GM03348 (cell line): ENCODE data around the gene EFEMP2.
"Not testable (repeated sequence)": the region's sequence is repeated elsewhere in the genome, so short reads cannot be mapped to it uniquely, and the experiment has no call there.

Experiments
- DNase-seq: peaks from one replicate; pipeline ENCODE4 v3.0.0; 2012; ENCODE audit warnings: low spot score

Gene EFEMP2

GRCh38 chr11:65854852-65855837 is 17.5 kb downstream of the EFEMP2 start:
- peak; percentile 1 for DNase-seq

DNA sequence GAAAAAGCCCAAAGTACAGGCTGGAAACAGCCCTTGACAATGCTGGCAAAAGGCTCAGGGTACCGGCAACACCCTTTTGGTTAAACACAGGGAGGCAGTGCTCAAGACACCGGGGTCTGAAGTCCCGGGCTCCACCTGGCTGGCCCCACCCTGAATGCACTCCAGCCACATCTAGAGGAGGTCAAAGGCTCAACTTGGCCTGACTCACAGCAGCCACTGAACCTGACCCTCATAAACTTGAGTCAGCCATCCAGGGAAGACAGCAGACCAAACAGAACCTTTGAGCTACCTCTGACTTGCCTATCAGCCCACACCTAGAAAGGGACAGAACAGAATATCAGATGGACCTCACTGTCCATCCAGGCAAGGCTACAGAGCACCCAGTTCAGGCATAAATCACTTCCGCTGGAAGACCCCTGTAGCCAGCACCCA is 18.4 kb downstream of the EFEMP2 start:
- DNase-seq = no peak

DNA sequence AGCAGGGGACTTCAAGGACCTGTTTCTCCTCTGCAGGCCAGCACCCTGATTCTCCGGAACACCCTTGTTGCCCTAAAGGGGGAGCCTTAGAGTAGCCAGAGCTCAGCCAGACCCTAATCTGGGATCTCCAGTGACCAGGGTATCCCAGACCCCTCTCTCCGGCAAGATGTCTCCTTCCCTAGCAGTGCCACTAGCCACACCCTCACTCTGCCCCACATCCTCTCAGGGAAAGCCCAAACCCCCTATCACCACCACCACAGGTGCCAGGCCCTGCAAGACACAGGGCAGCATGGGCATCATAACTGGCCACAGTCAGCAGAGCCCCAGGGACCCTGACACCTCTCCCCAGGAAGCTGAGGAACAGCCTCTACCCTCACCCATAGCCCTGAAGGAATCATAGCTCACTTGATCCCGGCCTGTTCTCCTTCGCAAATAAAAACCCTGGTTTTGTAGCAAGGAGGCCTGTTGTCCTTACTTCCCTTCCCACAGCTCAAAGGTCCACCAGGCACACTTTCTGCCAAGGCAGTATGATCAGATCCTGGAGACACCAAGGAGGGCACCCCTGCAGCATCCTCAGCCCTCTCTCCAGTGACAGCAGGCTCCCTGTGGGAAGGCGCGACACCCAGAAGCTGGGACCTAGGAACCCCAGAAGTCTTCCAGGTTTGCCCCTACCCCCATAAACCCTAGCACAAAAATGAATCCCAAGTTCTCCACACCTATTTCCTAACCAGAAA is 19.2 kb downstream of the EFEMP2 start:
- DNase-seq = peak; percentile 7

DNA sequence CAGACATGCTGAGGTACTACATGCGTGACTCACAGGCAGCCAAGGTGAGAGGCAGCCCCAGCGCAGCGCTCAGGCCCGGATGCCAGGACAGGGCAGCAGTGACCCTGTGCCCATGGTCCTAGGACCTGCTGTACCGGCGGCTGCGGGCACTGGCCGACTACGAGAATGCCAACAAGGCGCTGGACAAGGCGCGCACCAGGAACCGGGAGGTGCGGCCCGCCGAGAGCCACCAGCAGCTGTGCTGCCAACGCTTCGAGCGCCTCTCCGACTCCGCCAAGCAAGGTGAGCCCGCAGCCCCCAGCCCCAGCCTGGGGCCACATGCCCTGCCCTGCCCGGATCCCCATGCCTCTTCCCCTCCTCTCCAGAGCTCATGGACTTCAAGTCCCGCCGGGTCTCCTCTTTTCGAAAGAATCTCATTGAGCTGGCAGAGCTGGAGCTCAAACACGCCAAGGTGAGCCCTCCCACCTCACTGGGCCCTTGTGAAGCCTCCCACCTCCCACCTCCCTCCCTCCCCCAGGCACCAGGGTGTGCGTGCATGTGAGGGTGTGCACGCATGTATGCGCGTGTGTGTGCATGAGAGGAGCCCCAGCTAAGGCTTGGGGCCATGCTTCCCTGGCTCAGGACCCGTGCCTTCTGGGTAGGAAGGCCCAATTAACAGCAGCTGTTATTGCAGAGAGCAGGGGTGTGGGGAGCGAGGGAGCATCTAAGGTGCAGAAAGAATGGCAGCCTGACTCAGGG is 19.9 kb downstream of the EFEMP2 start:
- DNase-seq = no peak

DNA sequence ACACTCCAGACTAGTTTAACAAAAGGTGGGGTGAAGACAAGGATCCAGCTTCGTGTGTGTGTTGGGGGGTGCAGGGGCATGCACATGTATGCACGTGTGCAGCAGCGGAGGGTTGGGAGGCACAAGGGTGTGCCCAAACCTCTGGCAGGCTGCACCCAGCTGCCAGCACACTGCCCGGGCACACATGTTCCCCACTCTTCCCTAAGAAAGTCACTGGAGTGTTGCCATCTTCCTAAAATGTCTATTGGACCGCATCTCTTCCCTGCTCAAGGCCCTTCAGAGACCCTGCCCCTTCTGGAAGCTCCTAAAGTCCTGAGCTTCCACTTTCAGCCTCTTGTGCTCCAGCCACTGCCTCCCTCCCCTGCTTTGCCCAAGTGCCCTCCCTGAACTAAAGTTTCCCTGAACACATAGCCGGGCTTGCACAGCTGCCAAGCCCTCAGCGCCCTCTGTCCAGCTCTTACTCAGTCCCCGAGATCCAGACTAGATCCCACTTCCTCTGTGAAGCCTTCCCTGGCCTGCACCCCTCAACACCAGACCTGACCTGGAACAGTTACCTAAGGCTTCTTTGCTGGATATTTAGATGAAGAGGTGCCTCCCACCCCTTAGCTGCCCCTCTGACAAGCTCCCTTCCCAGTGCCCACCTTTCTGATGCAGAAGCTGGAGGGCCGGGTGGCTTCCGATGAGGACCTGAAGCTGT is 20.6 kb downstream of the EFEMP2 start:
- no peak for DNase-seq

GRCh38 chr11:65851083-65851579 is 21.5 kb downstream of the EFEMP2 start:
- DNase-seq = no peak

- no peak for DNase-seq
Measured at GRCh38 chr11:65850217-65851082, 22.1 kb downstream of the EFEMP2 start.

DNA sequence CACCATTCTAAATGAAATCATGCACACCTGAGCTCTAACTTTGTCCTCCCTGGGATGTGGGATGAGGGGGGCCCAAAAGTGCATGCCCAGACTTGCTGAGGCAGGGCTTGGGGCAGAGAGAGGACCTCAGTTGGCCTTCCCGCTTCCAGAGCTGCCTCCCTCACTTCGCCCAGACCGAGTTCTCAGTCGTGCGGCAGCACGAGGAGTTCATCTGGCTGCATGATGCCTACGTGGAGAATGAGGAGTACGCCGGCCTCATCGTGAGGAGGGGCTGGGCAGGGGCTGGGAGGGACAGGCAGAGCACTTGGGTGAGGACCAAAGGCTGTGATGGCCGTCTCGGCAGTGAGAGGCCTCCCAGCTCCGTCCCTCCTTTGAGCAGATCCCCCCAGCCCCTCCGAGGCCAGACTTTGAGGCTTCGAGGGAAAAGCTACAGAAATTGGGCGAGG is 22.8 kb downstream of the EFEMP2 start:
- no peak for DNase-seq

- DNase-seq = no peak
Measured at GRCh38 chr11:65849366-65849765, 23.2 kb downstream of the EFEMP2 start.

GRCh38 chr11:65848693-65849092 is 23.9 kb downstream of the EFEMP2 start:
- not testable (repeated sequence) for DNase-seq

DNA sequence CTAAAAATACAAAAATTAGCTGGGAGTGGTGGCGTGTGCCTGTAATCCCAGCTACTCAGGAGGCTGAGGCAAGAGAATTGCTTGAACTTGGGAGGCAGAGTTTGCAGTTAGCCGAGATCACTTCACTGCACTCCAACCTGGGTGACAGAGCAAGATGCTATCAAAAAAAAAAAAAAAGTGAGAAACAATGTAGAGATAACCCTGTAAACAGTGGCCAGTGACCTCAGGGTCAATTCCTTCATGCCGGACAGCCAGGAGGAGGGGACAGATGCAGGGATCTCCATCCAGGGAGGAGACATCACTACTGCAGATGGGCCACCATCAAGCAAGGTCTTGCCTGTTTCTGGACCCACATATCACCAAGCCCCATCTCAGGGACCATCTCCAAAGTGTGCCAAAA is 24.9 kb downstream of the EFEMP2 start:
- DNase-seq = no peak

- DNase-seq = no peak
Measured at GRCh38 chr11:65844231-65844872, 28.2 kb downstream of the EFEMP2 start.

- no peak for DNase-seq
Measured at GRCh38 chr11:65843811-65844210, 28.8 kb downstream of the EFEMP2 start.

DNA sequence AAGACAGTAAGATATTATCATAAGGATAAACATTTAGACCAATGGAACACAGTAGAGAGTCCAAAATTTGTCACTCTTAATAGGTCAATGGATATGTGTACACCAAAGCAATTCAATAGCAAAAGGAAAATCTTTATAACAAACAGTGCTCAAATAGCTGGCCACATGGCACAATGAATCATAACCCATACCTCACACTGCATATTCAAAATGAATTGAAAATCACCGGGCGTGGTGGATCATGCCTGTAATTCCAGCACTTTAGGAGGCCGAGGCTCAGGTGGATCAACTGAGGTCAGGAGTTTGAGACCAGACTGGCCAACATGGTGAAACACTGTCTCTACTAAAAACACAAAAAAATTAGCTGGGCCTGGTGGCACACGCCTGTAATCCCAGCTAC is 30.5 kb downstream of the EFEMP2 start:
- no peak for DNase-seq

DNA sequence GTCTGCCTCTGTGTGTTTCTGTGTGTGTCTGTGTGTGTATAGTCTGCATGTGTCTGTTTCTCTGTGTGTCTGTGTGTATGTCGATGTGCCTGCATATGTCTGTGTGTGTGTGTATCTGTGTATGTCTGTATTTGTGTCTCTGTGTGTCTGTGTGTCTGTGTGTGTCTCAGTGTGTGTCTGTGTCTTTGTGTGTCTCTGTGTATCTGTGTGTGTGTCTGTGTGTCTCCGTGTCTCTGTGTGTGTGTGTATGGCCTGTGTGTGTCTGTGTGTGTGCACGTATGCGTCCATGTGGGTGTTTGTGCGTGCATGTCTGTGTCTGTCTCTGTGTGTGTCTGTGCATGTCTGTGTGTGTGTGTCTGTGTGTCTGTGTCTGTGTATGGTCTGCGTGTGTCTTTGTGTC is 38.4 kb downstream of the EFEMP2 start:
- DNase-seq = no peak

- DNase-seq = peak; percentile 99
Measured at GRCh38 chr11:65833297-65834030, 39.1 kb downstream of the EFEMP2 start, which contains the start of gene SNX32. Gene SNX32, plus strand, starts transcription at chr11:65833963. Its CDS starts 103 bp downstream, at chr11:65834066.

DNA sequence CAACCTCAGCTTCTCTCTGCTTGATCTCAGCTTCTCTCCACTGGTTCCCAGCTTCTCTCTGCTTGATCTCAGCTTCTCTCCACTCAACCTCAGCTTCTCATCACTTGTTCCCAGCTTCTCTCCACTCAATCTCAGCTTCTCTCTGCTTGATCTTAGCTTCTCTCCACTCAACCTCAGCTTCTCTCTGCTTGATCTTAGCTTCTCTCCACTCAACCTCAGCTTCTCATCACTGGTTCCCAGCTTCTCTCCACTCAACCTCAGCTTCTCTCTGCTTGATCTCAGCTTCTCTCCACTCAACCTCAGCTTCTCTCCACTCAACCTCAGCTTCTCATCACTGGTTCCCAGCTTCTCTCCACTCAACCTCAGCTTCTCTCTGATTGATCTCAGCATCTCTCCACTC is 40.4 kb downstream of the EFEMP2 start:
- DNase-seq = not testable (repeated sequence)

DNA sequence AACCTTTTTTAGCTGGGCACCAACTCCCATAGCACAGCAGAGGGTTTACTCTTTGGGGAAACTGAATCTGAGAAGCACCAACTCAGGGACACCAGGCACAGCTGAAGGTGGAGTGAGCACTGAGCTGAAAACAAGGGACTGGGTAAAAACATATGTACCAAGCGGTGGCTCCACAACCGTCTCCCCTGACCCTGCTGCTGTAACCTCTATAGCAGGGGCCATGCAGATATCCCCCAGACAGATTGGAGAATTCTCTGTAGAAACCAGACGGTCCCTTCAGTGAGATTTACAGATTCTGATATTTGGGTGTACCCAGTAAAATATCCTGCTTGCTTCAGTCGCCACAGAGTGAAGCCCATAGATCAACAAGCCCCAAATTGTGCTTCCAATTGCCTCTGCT is 43.1 kb downstream of the EFEMP2 start:
- DNase-seq = no peak
